K562 (cell line): ENCODE measurements around the gene USP4. TPM values are rescaled to one million over a fixed set of nuclear protein-coding genes. Genes with fewer than 3 reads are reported as not detected.
A peak's percentile ranks its signal among the peaks of the same experiment; 100 is the strongest.

Experiments used
- BRF1 ChIP-seq: IDR thresholded peaks from 3 replicates; pipeline ENCODE4 v1.6.1; 2011; ENCODE audit warnings: borderline replicate concordance, mild to moderate bottlenecking; ENCODE audit not compliant: insufficient read length; ENCODE audit errors: extremely low read depth
- GTF2E2 ChIP-seq: fragments of 200-800 bp; sonication (Bioruptor generic); IDR thresholded peaks from 2 replicates; pipeline ENCODE4 v1.6.1; 2016; ENCODE audit warnings: missing genetic modification characterization, missing compliant biosample characterization
- HEY1 ChIP-seq: fragments of 250-450 bp; sonication (Bioruptor Pico); IDR thresholded peaks from 2 replicates; pipeline ENCODE4 v1.5.0; 2020; ENCODE audit warnings: mild to moderate bottlenecking, moderate library complexity, borderline replicate concordance
- KAT8 ChIP-seq: fragments of 450-650 bp; IDR thresholded peaks from 2 replicates; pipeline ENCODE4 v1.6.1; 2016; ENCODE audit warnings: low read depth, mild to moderate bottlenecking
- MTF1 ChIP-seq: fragments of 250-450 bp; sonication (Bioruptor Pico); IDR thresholded peaks from 2 replicates; pipeline ENCODE4 v1.9.0; 2021; ENCODE audit warnings: moderate library complexity, mild to moderate bottlenecking, inconsistent platforms, borderline replicate concordance
- POLR2A ChIP-seq: fragments of 450-650 bp; conservative IDR thresholded peaks from 2 replicates; pipeline ENCODE4 v1.6.1; 2016
- RBBP5 ChIP-seq: fragments of 200-600 bp; sonication (generic); IDR thresholded peaks from 2 replicates; pipeline ENCODE4 v1.6.1; 2012; ENCODE audit warnings: borderline replicate concordance, mild to moderate bottlenecking, low read length, control low read depth, inconsistent platforms; ENCODE audit not compliant: insufficient read depth, poor library complexity, severe bottlenecking
- THRA ChIP-seq: fragments of 450-650 bp; IDR thresholded peaks from 2 replicates; pipeline ENCODE4 v1.6.1; 2017; ENCODE audit warnings: mild to moderate bottlenecking, moderate library complexity
- U2AF2 ChIP-seq: fragments of 200-400 bp; formaldehyde crosslinking; optimal IDR thresholded peaks from 2 replicates; pipeline ENCODE3; 2017; ENCODE audit warnings: low read depth, mild to moderate bottlenecking, low read length
- ZBTB40 ChIP-seq, 2 experiments: fragments of 450-650 bp in 1 of 2; sonication (generic) in 1 of 2; formaldehyde crosslinking in 1 of 2; IDR thresholded peaks; 2 replicates each; pipeline versions ENCODE4 v1.7.1 to v1.9.0; 2016 to 2022; ENCODE audit warnings: inconsistent platforms in 1 of 2, mild to moderate bottlenecking in 1 of 2, missing genetic modification reagents in 1 of 2
- ZMIZ1 ChIP-seq, 2 experiments: fragments of 150-350 bp in 1 of 2; IDR thresholded peaks; 2 replicates each; pipeline ENCODE4 v1.6.1; 2012 to 2016; ENCODE audit warnings: low read depth in 2 of 2, low read length in 2 of 2, mild to moderate bottlenecking in 1 of 2, moderate library complexity in 1 of 2
- polyA plus RNA-seq, 8 experiments: library from polyadenylated mRNA; depleted of rRNA in 4 of 8; stranded (reverse) in 5 of 8; unstranded in 3 of 8; fragments of >200 nt; fragmentation: Nextera tagmentation in 2 of 8; fragmentation: Illumina TruSeq in 1 of 8; extraction: Ambion mirVana in 2 of 8; extraction: Trizol in 1 of 8; gene quantifications; 2 replicates each; pipeline versions ENCODE4 v1.2.1 to v1.2.3, GENCODE V29; 2011 to 2014; ENCODE audit warnings: inconsistent platforms in 1 of 8, missing spikeins in 1 of 8
- total RNA-seq, 7 experiments: library from RNA; depleted of rRNA in 6 of 7; stranded (reverse); fragments of >200 nt in 6 of 7; fragmentation: Illumina TruSeq in 2 of 7; extraction: Trizol in 2 of 7; gene quantifications; 2 replicates each; pipeline versions ENCODE4 v1.2.1 to v1.2.3, GENCODE V29; 2011 to 2021; ENCODE audit warnings: low replicate concordance in 1 of 7

The USP4 gene
- total and polyA plus RNA-seq, 9 of the 15 experiments (the other 6 are each of a cell fraction or from before 2014, with no cell fraction given) = 11.8 to 40.4 (median 22.9) TPM

GRCh38 chr3:49238274-49239127, 101.4 kb downstream of the USP4 start (continued):
- TF ChIP-seq RBBP5 = peak; percentile 74
- TF ChIP-seq MTF1 (CRISPR knock-in tag) = no peak; the same call in 1 of the 2 replicates
- TF ChIP-seq ZBTB40 (IDR thresholded peaks at IDR 0.05) = no peak; the same call in 1 of the 2 replicates
- TF ChIP-seq ZBTB40 (CRISPR knock-in tag; IDR thresholded peaks at IDR 0.05) = no peak
- TF ChIP-seq U2AF2 = no peak
- TF ChIP-seq ZMIZ1 (IDR thresholded peaks at IDR 0.05; ENCODE audit: low read depth in 2 of 2, low read length in 2 of 2) = peak in 1 of 2 experiments; percentile 73; a peak in 1 of 4 replicates
- TF ChIP-seq BRF1 = no peak
- no peak for TF ChIP-seq POLR2A
- TF ChIP-seq KAT8 = no peak
- peak; percentile 70; the same call in 1 of the 2 replicates for TF ChIP-seq HEY1 (CRISPR knock-in tag)
- peak; percentile 67 for TF ChIP-seq GTF2E2 (tag)
- no peak for TF ChIP-seq THRA
